H1 (cell line): Measurements from ENCODE around the gene PNPLA1. TPM values are rescaled to one million over a fixed set of nuclear protein-coding genes. Genes with fewer than 3 reads are reported as not detected.

Experiments used
- CTCF ChIA-PET: fragments of 300-600 bp; sonication (Branson Sonifier 250); formaldehyde crosslinking; loops from one replicate; lab custom pipeline; 2021; ENCODE audit not compliant: partially characterized antibody; lab: Charles Lee
- POLR2A ChIA-PET: fragments of 300-600 bp; sonication (Branson Sonifier 250); formaldehyde crosslinking; loops from one replicate; lab custom pipeline; 2021; ENCODE audit warnings: inconsistent platforms; ENCODE audit not compliant: partially characterized antibody; lab: Charles Lee
- DNase-seq, 2 experiments: peaks; one replicate each; pipeline versions ENCODE4 v3.0.0 to v3.0.0-alpha.2; 2010 to 2022; ENCODE audit warnings: low spot score in 2 of 2, low read depth in 1 of 2, mixed read lengths in 1 of 2
- FAIRE-seq: peaks from 2 replicates; lab custom pipeline; 2011; peaks lifted over from hg19 to GRCh38; lab: Jason Lieb, UNC
- H2AFZ ChIP-seq: 2 replicates; pipeline ENCODE4 v1.8.1; 2012; ENCODE audit warnings: low read length, inconsistent platforms
- H2AK5ac ChIP-seq: 2 replicates; pipeline ENCODE4 v1.6.1; 2013; ENCODE audit warnings: low read depth, low read length
- H2BK120ac ChIP-seq: replicated peaks from 2 replicates; pipeline ENCODE3; 2013; ENCODE audit warnings: low read depth, low read length, inconsistent platforms
- H2BK12ac ChIP-seq: 2 replicates; pipeline ENCODE4 v1.6.1; 2013; ENCODE audit warnings: low read depth, low read length
- H2BK15ac ChIP-seq: 2 replicates; pipeline ENCODE4 v1.6.1; 2013; ENCODE audit warnings: low read length
- H2BK20ac ChIP-seq: 2 replicates; pipeline ENCODE4 v1.6.1; 2013; ENCODE audit warnings: low read length
- H2BK5ac ChIP-seq: 2 replicates; pipeline ENCODE4 v1.6.1; 2013; ENCODE audit warnings: low read depth, low read length
- H3K14ac ChIP-seq: 2 replicates; pipeline ENCODE4 v1.6.1; 2013; ENCODE audit warnings: inconsistent platforms; ENCODE audit not compliant: insufficient read length
- H3K18ac ChIP-seq: 2 replicates; pipeline ENCODE4 v1.6.1; 2013; ENCODE audit warnings: low read length; ENCODE audit errors: extremely low read depth
- H3K23ac ChIP-seq: 2 replicates; pipeline ENCODE4 v1.6.1; 2013; ENCODE audit warnings: inconsistent platforms; ENCODE audit not compliant: insufficient read length
- H3K23me2 ChIP-seq: 2 replicates; pipeline ENCODE4 v1.6.1; 2013; ENCODE audit warnings: low read depth, low read length
- H3K27ac ChIP-seq: 2 replicates; pipeline ENCODE4 v1.6.1; 2011; ENCODE audit warnings: low read depth, low read length, inconsistent platforms
- H3K27me3 ChIP-seq, 4 experiments: replicated peaks in 1 of 4; 1 replicate in 1 of 4; 2 replicates in 3 of 4; pipeline versions ENCODE4 v1.6.1 to v1.8.1; 2011 to 2013; ENCODE audit warnings: low read length in 3 of 4, mild to moderate bottlenecking in 3 of 4, inconsistent platforms in 2 of 4, mixed read lengths in 2 of 4, moderate library complexity in 1 of 4; ENCODE audit not compliant: control insufficient read depth in 3 of 4, insufficient read depth in 3 of 4; ENCODE audit errors: extremely low read depth in 1 of 4
- H3K36me3 ChIP-seq, 4 experiments: 2 replicates each; pipeline versions ENCODE4 v1.6.1 to v1.8.1; 2011 to 2013; ENCODE audit warnings: mild to moderate bottlenecking in 4 of 4, low read length in 3 of 4, moderate library complexity in 2 of 4, control low read depth in 1 of 4, inconsistent platforms in 1 of 4; ENCODE audit not compliant: insufficient read depth in 4 of 4, control insufficient read depth in 2 of 4
- H3K4ac ChIP-seq: replicated peaks from 2 replicates; pipeline ENCODE3; 2013; ENCODE audit warnings: low read length, low read depth, mixed read lengths, inconsistent platforms; ENCODE audit not compliant: insufficient read length
- H3K4me1 ChIP-seq, 4 experiments: replicated peaks in 1 of 4; 1 replicate in 1 of 4; 2 replicates in 3 of 4; pipeline versions ENCODE4 v1.6.1 to v1.8.1; 2011 to 2013; ENCODE audit warnings: low read length in 3 of 4, inconsistent platforms in 2 of 4, mixed read lengths in 1 of 4; ENCODE audit not compliant: insufficient read depth in 4 of 4, control insufficient read depth in 3 of 4
- H3K4me2 ChIP-seq, 2 experiments: 2 replicates each; pipeline versions ENCODE4 v1.6.1 to v1.8.1; 2011 to 2013; ENCODE audit warnings: low read depth in 2 of 2, low read length in 2 of 2, control low read depth in 1 of 2, inconsistent platforms in 1 of 2, mild to moderate bottlenecking in 1 of 2; ENCODE audit not compliant: insufficient read depth in 1 of 2
- H3K4me3 ChIP-seq, 4 experiments: fragments of 200-600, 300-600 bp in 1 of 4; sonication (generic), shearing (Covaris generic), sonication (Bioruptor Twin) in 1 of 4; 2 replicates each; pipeline versions ENCODE4 v1.5.1 to v1.8.1; 2011 to 2016; ENCODE audit warnings: low read length in 4 of 4, low read depth in 3 of 4, control low read depth in 2 of 4, inconsistent platforms in 2 of 4, mild to moderate bottlenecking in 2 of 4, mixed read lengths in 1 of 4, moderate library complexity in 1 of 4; ENCODE audit not compliant: insufficient read depth in 2 of 4; ENCODE audit errors: extremely low read depth in 1 of 4
- H3K56ac ChIP-seq: replicated peaks from 2 replicates; pipeline ENCODE3; 2013; ENCODE audit warnings: low read depth, mild to moderate bottlenecking, mixed read lengths, low read length, inconsistent platforms; ENCODE audit not compliant: insufficient read length
- H3K79me1 ChIP-seq: 2 replicates; pipeline ENCODE4 v1.6.1; 2013; ENCODE audit warnings: low read depth, low read length, control low read depth
- H3K79me2 ChIP-seq, 2 experiments: 2 replicates each; pipeline versions ENCODE4 v1.6.1 to v1.8.1; 2012 to 2013; ENCODE audit warnings: low read length in 2 of 2, mild to moderate bottlenecking in 2 of 2, inconsistent platforms in 1 of 2; ENCODE audit not compliant: insufficient read depth in 2 of 2, control insufficient read depth in 1 of 2
- H3K9ac ChIP-seq, 4 experiments: replicated peaks in 1 of 4; 1 replicate in 1 of 4; 2 replicates in 3 of 4; pipeline versions ENCODE4 v1.6.1 to v1.8.1; 2011 to 2013; ENCODE audit warnings: low read depth in 3 of 4, low read length in 3 of 4, control low read depth in 2 of 4, mild to moderate bottlenecking in 2 of 4, moderate library complexity in 2 of 4, inconsistent platforms in 1 of 4; ENCODE audit errors: extremely low read depth in 1 of 4
- H3K9me3 ChIP-seq, 2 experiments: 2 replicates each; pipeline versions ENCODE4 v1.6.1 to v1.8.1; 2012 to 2013; ENCODE audit warnings: mild to moderate bottlenecking in 2 of 2, moderate library complexity in 2 of 2, control low read depth in 1 of 2, inconsistent platforms in 1 of 2, low read depth in 1 of 2, low read length in 1 of 2, mixed read lengths in 1 of 2; ENCODE audit not compliant: insufficient read depth in 2 of 2
- H4K20me1 ChIP-seq, 2 experiments: replicated peaks in 1 of 2; 2 replicates each; pipeline versions ENCODE3 to v1.8.1; 2011 to 2013; ENCODE audit warnings: inconsistent platforms in 2 of 2, low read length in 2 of 2, mild to moderate bottlenecking in 1 of 2; ENCODE audit not compliant: insufficient read depth in 2 of 2, control insufficient read depth in 1 of 2
- H4K5ac ChIP-seq: 2 replicates; pipeline ENCODE4 v1.6.1; 2013; ENCODE audit warnings: low read length, low read depth, mixed read lengths, inconsistent platforms; ENCODE audit not compliant: insufficient read length
- H4K8ac ChIP-seq: 2 replicates; pipeline ENCODE4 v1.8.0; 2013; ENCODE audit warnings: mild to moderate bottlenecking, moderate library complexity, low read length, inconsistent platforms; ENCODE audit not compliant: insufficient read depth; ENCODE audit errors: extremely low read depth
- H4K91ac ChIP-seq: replicated peaks from 2 replicates; pipeline ENCODE3; 2013; ENCODE audit warnings: low read length, mixed read lengths, inconsistent platforms; ENCODE audit not compliant: insufficient read length
- ATF3 ChIP-seq: IDR thresholded peaks from 2 replicates; pipeline ENCODE4 v1.6.1; 2011; ENCODE audit warnings: low read depth, mild to moderate bottlenecking, low read length; ENCODE audit not compliant: insufficient read depth
- RBBP5 ChIP-seq: IDR thresholded peaks from 2 replicates; pipeline ENCODE4 v1.7.1; 2012; ENCODE audit warnings: low read depth, mild to moderate bottlenecking, inconsistent platforms, low read length, moderate library complexity, borderline replicate concordance
- SP2 ChIP-seq: IDR thresholded peaks from 2 replicates; pipeline ENCODE4 v1.6.1; 2012; ENCODE audit warnings: mild to moderate bottlenecking, low read length, inconsistent platforms
- TAF1 ChIP-seq: IDR thresholded peaks from 2 replicates; pipeline ENCODE4 v1.6.1; 2011; ENCODE audit warnings: mild to moderate bottlenecking, low read depth, low read length
- TBP ChIP-seq: IDR thresholded peaks from 2 replicates; pipeline ENCODE4 v1.6.1; 2011; ENCODE audit warnings: low read depth, low read length, improper control_type of control experiment
- WGBS, 2 experiments: shearing (Covaris generic) in 1 of 2; methylation state at CpG; one replicate each; pipeline versions ENCODE4 v1.1.6 to v1.1.7; 2013 to 2015; ENCODE audit warnings: low lambda C conversion rate in 2 of 2, mixed read lengths in 2 of 2, inconsistent platforms in 1 of 2, low coverage in 1 of 2, missing lambda C conversion rate in 1 of 2; ENCODE audit not compliant: insufficient replicate concordance in 2 of 2, insufficient coverage in 1 of 2, insufficient read length in 1 of 2; ENCODE audit errors: extremely low coverage in 1 of 2, missing lambda C conversion rate in 1 of 2; 5-methylcytosine and 5-hydroxymethylcytosine counted together
- polyA plus RNA-seq, 7 experiments: library from polyadenylated mRNA; depleted of rRNA in 3 of 7; stranded (reverse) in 5 of 7; unstranded in 2 of 7; fragments of >200 nt in 5 of 7; fragments of 200-250 nt in 2 of 7; gene quantifications; 1 replicate in 5 of 7; 2 replicates in 1 of 7; 4 replicates in 1 of 7; pipeline versions ENCODE4 v1.2.1 to v1.2.3, GENCODE V29; 2011 to 2013; ENCODE audit warnings: missing spikeins in 2 of 7, mixed read lengths in 2 of 7
- total RNA-seq: library from RNA; stranded (reverse); fragmentation: NEBNext Ultra II Directional; extraction: Animal tissue kit (Norgen Biotek cat#: 25700); gene quantifications from 2 replicates; pipeline ENCODE4 v1.2.1, GENCODE V29; 2021

PNPLA1 gene
- total and polyA plus RNA-seq, 2 of the 8 experiments (the other 6 are each of a cell fraction or from before 2014, with no cell fraction given), result not detected

DNA sequence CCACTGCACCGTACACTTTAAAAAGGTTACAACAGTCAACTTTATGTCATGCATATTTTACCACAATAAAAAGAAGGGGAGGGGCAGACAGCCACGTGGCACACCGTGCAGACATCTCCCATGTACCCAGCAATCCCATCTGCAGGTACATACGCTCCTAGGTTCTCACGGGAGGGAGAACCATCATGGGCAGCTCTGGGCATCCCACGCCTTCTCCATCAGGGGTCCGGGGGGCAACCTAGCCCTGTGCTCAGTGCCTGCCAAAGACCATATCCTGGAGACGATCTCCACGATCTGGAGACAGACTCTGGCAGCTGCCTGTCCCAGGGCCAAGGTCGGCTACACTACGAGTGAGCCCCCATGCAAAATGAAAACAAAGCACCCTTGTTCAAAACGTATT lies 69.3 kb downstream of the PNPLA1 start:
- H2AFZ ChIP-seq, result no peak overlapping the region
- no peak overlapping the region for H4K91ac ChIP-seq
- no peak overlapping the region for H3K18ac ChIP-seq
- no peak overlapping the region for H3K4ac ChIP-seq
- peaks cover 0 to 5% (median 2%) of the 10 kb centered on the region in 4 experiments; a peak in 4 of 7 replicates for H3K4me1 ChIP-seq
- no peak overlapping the region for H3K4me3 ChIP-seq
- H3K14ac ChIP-seq, result no peak overlapping the region
- no peak overlapping the region for H3K27ac ChIP-seq
- FAIRE-seq (no peak), DNase-seq (no peak)
- H2AK5ac ChIP-seq, result no peak overlapping the region
- no peak overlapping the region for H3K23ac ChIP-seq
- H3K9me3 ChIP-seq, result no peaks in the 10 kb centered on the region
- CTCF ChIA-PET, result interaction anchor here (0.8 to 6.2 kb wide), 5 partner anchors 22 to 1051 kb away, joined by 3 to 68 read pairs (median 3); no protein-coding TSS in a partner anchor
- H3K27me3 ChIP-seq, result peaks cover 0 to 9% (median 4%) of the 10 kb centered on the region in 4 experiments; a peak in 3 of 7 replicates
- H3K9ac ChIP-seq, result no peak overlapping the region
- no peaks in the 10 kb centered on the region for H3K79me1 ChIP-seq
- WGBS, 2 experiments, result 89% methylated on average over 12 of the region's 12 CpGs; no CpG with 5 or more reads in 1 of the 2 experiments
- no peak overlapping the region for H2BK5ac ChIP-seq
- H3K56ac ChIP-seq, result no peak overlapping the region
- peaks cover 3% of the 10 kb centered on the region; the same call in 1 of the 2 replicates for H3K23me2 ChIP-seq
- H3K36me3 ChIP-seq, result no peaks in the 10 kb centered on the region
- no peak overlapping the region for H3K4me2 ChIP-seq
- TF ChIP-seq TAF1 (no peak), SP2 (no peak), ATF3 (no peak), RBBP5 (no peak), TBP (no peak)
- TF ChIP-seq, all 59 proteins: peak for 0
- H2BK12ac ChIP-seq, result no peak overlapping the region
- H2BK15ac ChIP-seq, result no peak overlapping the region
- no peak overlapping the region for H4K8ac ChIP-seq
- H2BK120ac ChIP-seq, result no peak overlapping the region
- no peak overlapping the region for H2BK20ac ChIP-seq
- H4K20me1 ChIP-seq, result no peaks in the 10 kb centered on the region
- no peaks in the 10 kb centered on the region for H3K79me2 ChIP-seq
- no peak overlapping the region for H4K5ac ChIP-seq
- POLR2A ChIA-PET, result no interaction called here
